Measurements from ENCODE around the gene DST. TPM values are rescaled to one million over a fixed set of nuclear protein-coding genes. Genes with fewer than 3 reads are reported as not detected.

DST gene
- total RNA-seq, 1 experiment from 2014 or later, result 144 TPM

GRCh38 chr6:56525974-56526789 is 116.5 kb downstream of the DST start (continued):
- TF ChIP-seq CBX3 (IDR thresholded peaks at IDR 0.05; ENCODE audit: low read depth) (no peak), CEBPB (IDR thresholded peaks at IDR 0.05; ENCODE audit: low read depth) (no peak), ELF1 (IDR thresholded peaks at IDR 0.05; ENCODE audit: borderline replicate concordance, low read depth) (no peak), SP1 (IDR thresholded peaks at IDR 0.05; ENCODE audit: low read depth) (no peak), ZFX (IDR thresholded peaks at IDR 0.05) (no peak), EZH2phosphoT487 (IDR thresholded peaks at IDR 0.05; ENCODE audit: borderline replicate concordance) (no peak), EZH2 (IDR thresholded peaks at IDR 0.05) (no peak), SRF (IDR thresholded peaks at IDR 0.05; ENCODE audit: low read depth) (no peak), ATF3 (IDR thresholded peaks at IDR 0.05) (no peak)

- H3K27ac ChIP-seq (ENCODE audit: low read depth, low read length), result no peak overlapping the region
- H3K36me3 ChIP-seq (ENCODE audit: control insufficient read depth in 1 of 2, insufficient read depth in 2 of 2, low read length in 2 of 2), result peaks cover 6 to 21% of the 10 kb centered on the region in 2 experiments
- DNase-seq (ENCODE audit: low read depth, low spot score) (no peak), ATAC-seq (no peak)
- H3K27me3 ChIP-seq (ENCODE audit: insufficient read depth, low read length), result no peaks in the 10 kb centered on the region
- intact Hi-C loops (cut with micrococcal nuclease), result no loop called here
- no peak overlapping the region for H3K4me3 ChIP-seq (replicated peaks in 1 of 2; ENCODE audit: low read depth in 1 of 2, low read length in 2 of 2)
- H3K9me3 ChIP-seq (ENCODE audit: control insufficient read depth in 1 of 2, insufficient read depth in 1 of 2, low read depth in 1 of 2, low read length in 2 of 2), result no peaks in the 10 kb centered on the region
- ChIA-PET CTCF (no interaction called here), RAD21 (ENCODE audit: low non-redundant PET in 1 of 2, low total read pairs in 2 of 2, uncharacterized antibody in 2 of 2, unreplicated experiment in 2 of 2) (no interaction called here), POLR2A (no interaction called here)
- H3K79me2 ChIP-seq (ENCODE audit: insufficient read depth, low read length), result no peaks in the 10 kb centered on the region; the same call in 1 of the 2 replicates
- H3K9me2 ChIP-seq (ENCODE audit: insufficient read depth), result no peaks in the 10 kb centered on the region
- no peak overlapping the region for H2AFZ ChIP-seq (ENCODE audit: low read depth, low read length, poor library complexity, severe bottlenecking)
- no peak overlapping the region for H3K9ac ChIP-seq (ENCODE audit: low read length)
- BruUV-seq (replicated peaks), result no TSS peak
- no peak for TF ChIP-seq RAD21 (IDR thresholded peaks at IDR 0.05; ENCODE audit: low read depth)
- TF ChIP-seq EZH2phosphoT487 (IDR thresholded peaks at IDR 0.05; ENCODE audit: borderline replicate concordance), result no peak
- TF ChIP-seq, protein P1, sequence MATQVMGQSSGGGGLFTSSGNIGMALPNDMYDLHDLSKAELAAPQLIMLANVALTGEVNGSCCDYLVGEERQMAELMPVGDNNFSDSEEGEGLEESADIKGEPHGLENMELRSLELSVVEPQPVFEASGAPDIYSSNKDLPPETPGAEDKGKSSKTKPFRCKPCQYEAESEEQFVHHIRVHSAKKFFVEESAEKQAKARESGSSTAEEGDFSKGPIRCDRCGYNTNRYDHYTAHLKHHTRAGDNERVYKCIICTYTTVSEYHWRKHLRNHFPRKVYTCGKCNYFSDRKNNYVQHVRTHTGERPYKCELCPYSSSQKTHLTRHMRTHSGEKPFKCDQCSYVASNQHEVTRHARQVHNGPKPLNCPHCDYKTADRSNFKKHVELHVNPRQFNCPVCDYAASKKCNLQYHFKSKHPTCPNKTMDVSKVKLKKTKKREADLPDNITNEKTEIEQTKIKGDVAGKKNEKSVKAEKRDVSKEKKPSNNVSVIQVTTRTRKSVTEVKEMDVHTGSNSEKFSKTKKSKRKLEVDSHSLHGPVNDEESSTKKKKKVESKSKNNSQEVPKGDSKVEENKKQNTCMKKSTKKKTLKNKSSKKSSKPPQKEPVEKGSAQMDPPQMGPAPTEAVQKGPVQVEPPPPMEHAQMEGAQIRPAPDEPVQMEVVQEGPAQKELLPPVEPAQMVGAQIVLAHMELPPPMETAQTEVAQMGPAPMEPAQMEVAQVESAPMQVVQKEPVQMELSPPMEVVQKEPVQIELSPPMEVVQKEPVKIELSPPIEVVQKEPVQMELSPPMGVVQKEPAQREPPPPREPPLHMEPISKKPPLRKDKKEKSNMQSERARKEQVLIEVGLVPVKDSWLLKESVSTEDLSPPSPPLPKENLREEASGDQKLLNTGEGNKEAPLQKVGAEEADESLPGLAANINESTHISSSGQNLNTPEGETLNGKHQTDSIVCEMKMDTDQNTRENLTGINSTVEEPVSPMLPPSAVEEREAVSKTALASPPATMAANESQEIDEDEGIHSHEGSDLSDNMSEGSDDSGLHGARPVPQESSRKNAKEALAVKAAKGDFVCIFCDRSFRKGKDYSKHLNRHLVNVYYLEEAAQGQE (IDR thresholded peaks at IDR 0.05; ENCODE audit: low read depth), result no peak
- no peak for TF ChIP-seq TCF7L2 (IDR thresholded peaks at IDR 0.05; ENCODE audit: borderline replicate concordance, extremely low read depth, insufficient read depth, insufficient read length)
- TF ChIP-seq YY1 (IDR thresholded peaks at IDR 0.05; ENCODE audit: extremely low read depth, insufficient replicate concordance, low read depth, low read length), result no peak
- no peak for TF ChIP-seq POLR2AphosphoS5 (IDR thresholded peaks at IDR 0.05; ENCODE audit: low read depth, low read length)
- no peak for TF ChIP-seq ZNF274 (IDR thresholded peaks at IDR 0.05; ENCODE audit: low read depth, low read length)
- no peaks in the 10 kb centered on the region for H3K4me1 ChIP-seq (ENCODE audit: control insufficient read depth in 1 of 2, insufficient read depth in 2 of 2, low read length in 2 of 2)
- H4K20me1 ChIP-seq (ENCODE audit: insufficient read depth), result no peaks in the 10 kb centered on the region
- H3K4me2 ChIP-seq (ENCODE audit: low read length), result no peak overlapping the region
Observed at GRCh38 chr6:56524891-56525703, 117.6 kb downstream of the DST start.
